Measurements from ENCODE around the gene AGPAT3.

Gene AGPAT3

GRCh38 chr21:43994646-43995045 lies 129.6 kb downstream of the AGPAT3 start:
- CTCF ChIA-PET: interaction anchor here (1.8 kb wide), 1 partner anchor 19 kb away, joined by 5 read pairs; no protein-coding TSS in a partner anchor
- POLR2A ChIA-PET: no interaction called here

DNA sequence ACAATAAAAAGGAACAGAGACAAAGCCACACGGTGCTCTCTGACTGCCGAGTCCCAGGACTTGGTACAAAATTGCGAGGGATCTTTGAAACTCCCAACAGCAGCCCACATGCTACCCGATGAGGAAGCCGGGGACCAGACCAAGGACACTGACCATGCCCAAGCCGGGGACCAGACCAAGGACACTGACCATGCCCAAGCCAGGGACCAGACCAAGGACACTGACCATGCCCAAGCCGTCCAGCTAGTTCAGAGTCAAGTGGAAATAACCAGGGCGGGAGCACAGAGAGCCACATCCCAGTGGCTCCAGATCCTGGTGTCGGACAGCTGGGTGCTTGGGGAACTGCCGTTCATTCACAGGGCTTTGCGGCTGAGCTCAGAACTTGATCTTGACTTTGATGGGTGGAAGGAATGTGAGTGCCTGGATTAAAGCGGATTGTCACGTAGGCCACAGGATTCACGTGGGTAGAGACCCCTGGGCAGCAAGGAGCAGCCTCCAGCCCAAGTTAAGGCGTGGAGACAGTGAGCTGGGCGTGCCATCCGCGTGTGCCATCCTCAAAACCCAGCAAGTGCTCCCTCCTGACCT lies 130.6 kb downstream of the AGPAT3 start:
- ChIA-PET POLR2A (no interaction called here), CTCF (interaction anchor here (1.8 kb wide), 1 partner anchor 20 kb away, joined by 5 read pairs; no protein-coding TSS in a partner anchor)
- no peak for TF ChIP-seq CTCF (IDR thresholded peaks at IDR 0.05; ENCODE audit: insufficient read depth, low read length, missing control alignments)
- no peak overlapping the region for H3K4me3 ChIP-seq (ENCODE audit: low read depth, low read length)
- DNase-seq (ENCODE audit: low read depth, low spot score): no peak

More at GRCh38 chr21:43994646-43995045, 129.6 kb downstream of the AGPAT3 start:
- H3K4me3 ChIP-seq (ENCODE audit: low read depth, low read length): no peak overlapping the region
- no peak for DNase-seq (ENCODE audit: low read depth, low spot score)
- TF ChIP-seq CTCF (IDR thresholded peaks at IDR 0.05; ENCODE audit: insufficient read depth, low read length, missing control alignments): no peak

GRCh38 chr21:43997766-43998742 lies 133.0 kb downstream of the AGPAT3 start:
- H3K4me3 ChIP-seq (ENCODE audit: low read depth, low read length): no peak overlapping the region
- POLR2A ChIA-PET: no interaction called here
- no peak for DNase-seq (ENCODE audit: low read depth, low spot score)
- no peak for TF ChIP-seq CTCF (IDR thresholded peaks at IDR 0.05; ENCODE audit: insufficient read depth, low read length, missing control alignments)
- CTCF ChIA-PET: no interaction called here

- CTCF ChIA-PET: interaction anchor here (1.1 kb wide), 3 partner anchors 12 to 25 kb away, joined by 3 to 4 read pairs (median 3); partner anchors contain the start of gene TRAPPC10
- POLR2A ChIA-PET: no interaction called here
- DNase-seq (ENCODE audit: low read depth, low spot score): no peak
- no peak overlapping the region for H3K4me3 ChIP-seq (ENCODE audit: low read depth, low read length)
- TF ChIP-seq CTCF (IDR thresholded peaks at IDR 0.05; ENCODE audit: insufficient read depth, low read length, missing control alignments): no peak
Measured at GRCh38 chr21:44000360-44000759, 135.3 kb downstream of the AGPAT3 start.

DNA sequence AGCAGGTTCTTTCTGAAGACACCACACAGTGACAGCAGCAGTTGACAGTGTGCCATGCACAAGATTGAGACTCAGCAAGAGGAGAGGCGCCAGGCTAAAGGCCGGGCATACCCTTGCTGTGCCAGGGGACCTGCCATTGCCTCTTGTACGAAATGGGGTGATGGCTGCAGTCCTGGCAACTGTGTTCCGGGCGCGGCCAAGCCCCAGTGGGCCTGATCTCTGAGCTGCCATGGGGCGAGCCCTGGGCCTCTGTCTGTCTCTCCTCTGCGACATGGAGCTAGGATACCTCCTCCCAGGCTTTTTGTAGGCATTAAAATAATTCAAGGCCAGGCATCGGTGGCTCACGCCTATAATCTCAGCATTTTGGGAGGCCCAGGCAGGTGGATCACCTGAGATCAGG lies 137.5 kb downstream of the AGPAT3 start:
- no peak for DNase-seq (ENCODE audit: low read depth, low spot score)
- H3K4me3 ChIP-seq (ENCODE audit: low read depth, low read length): no peak overlapping the region
- POLR2A ChIA-PET: no interaction called here
- no peak for TF ChIP-seq CTCF (IDR thresholded peaks at IDR 0.05; ENCODE audit: insufficient read depth, low read length, missing control alignments)
- CTCF ChIA-PET: interaction anchor here (1.2 kb wide), 1 partner anchor 64 kb away, joined by 4 read pairs; no protein-coding TSS in a partner anchor
